Upper lobe of left lung (tissue), 4 donors: ENCODE measurements around the gene PCSK5.

ENCODE experiments used
- CTCF ChIP-seq, 6 experiments: fragments of 450-650 bp in 4 of 6; fragments of 200-600 bp in 2 of 6; sonication (generic) in 2 of 6; IDR thresholded peaks; one replicate each; pipeline ENCODE4 v1.5.1; 2016 to 2019; ENCODE audit warnings: antibody characterized with exemption in 6 of 6
- POLR2AphosphoS5 ChIP-seq, 2 donors: sonication (generic); formaldehyde crosslinking; IDR thresholded peaks; one replicate each; pipeline ENCODE4 v1.5.1; 2017; ENCODE audit warnings: antibody characterized with exemption in 2 of 2

DNA sequence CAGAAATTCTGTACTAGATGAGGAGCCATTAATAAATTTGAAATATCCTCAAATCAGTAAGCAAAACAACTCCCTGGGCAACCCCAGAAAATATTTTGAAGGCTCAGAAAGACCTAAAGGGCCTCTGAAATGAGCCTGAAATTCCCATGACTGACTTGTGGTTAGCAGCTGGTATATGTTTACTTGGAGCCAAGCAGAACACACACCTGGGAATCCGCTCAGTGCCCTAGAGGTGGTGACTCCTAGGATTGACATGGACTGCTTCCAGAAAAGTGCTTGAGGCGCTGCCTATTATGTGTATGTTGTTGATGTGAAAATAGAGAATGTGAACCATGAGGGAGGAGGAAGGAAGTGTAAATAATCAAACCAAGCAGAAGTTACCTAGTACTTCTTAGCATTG is 489.0 kb downstream of the PCSK5 start:
- TF ChIP-seq CTCF (IDR thresholded peaks at IDR 0.05) = no peak
- no peak for TF ChIP-seq POLR2AphosphoS5 (IDR thresholded peaks at IDR 0.05)
